AG10803 (cell line): ENCODE results near the gene SPINK14.

Experiments used
- DNase-seq: peaks from one replicate; pipeline ENCODE4 v3.0.0; 2010; ENCODE audit warnings: low read depth
- H3K4me3 ChIP-seq: 2 replicates; pipeline ENCODE4 v1.5.1; 2011; ENCODE audit warnings: mild to moderate bottlenecking, low read length, control low read depth
- CTCF ChIP-seq: conservative IDR thresholded peaks from 2 replicates; pipeline ENCODE4 v1.5.1; 2011; ENCODE audit warnings: mild to moderate bottlenecking, low read length, control low read depth, inconsistent platforms

Gene SPINK14

GRCh38 chr5:148166550-148167283, 1.6 kb upstream of the SPINK14 start:
- no peak for DNase-seq
- no peak for TF ChIP-seq CTCF
- H3K4me3 ChIP-seq: no peak overlapping the region

- no peak overlapping the region for H3K4me3 ChIP-seq
- no peak for DNase-seq
- no peak for TF ChIP-seq CTCF
These were observed 4.0 kb downstream of the SPINK14 start for GRCh38 chr5:148172377-148172776.

- H3K4me3 ChIP-seq: no peak overlapping the region
- TF ChIP-seq CTCF: no peak
- DNase-seq: no peak
These were observed 8.1 kb downstream of the SPINK14 start for GRCh38 chr5:148176480-148176879.

- DNase-seq: no peak
- no peak for TF ChIP-seq CTCF
- no peak overlapping the region for H3K4me3 ChIP-seq
These were observed 8.9 kb downstream of the SPINK14 start for GRCh38 chr5:148177207-148177606.

GRCh38 chr5:148179234-148179824, 11.0 kb downstream of the SPINK14 start:
- no peak overlapping the region for H3K4me3 ChIP-seq
- peak; percentile 63 for DNase-seq
- TF ChIP-seq CTCF: peak; percentile 74

- no peak overlapping the region for H3K4me3 ChIP-seq
These were observed 18.1 kb downstream of the SPINK14 start for GRCh38 chr5:148186248-148187003.

More at GRCh38 chr5:148186248-148187003, 18.1 kb downstream of the SPINK14 start:
- TF ChIP-seq CTCF: no peak
- peak; percentile 19 for DNase-seq
